HEK293 (cell line): ENCODE measurements around the gene MTERF1.

ENCODE experiments used
- CTCF ChIA-PET: fragments of 350-600 bp; formaldehyde crosslinking; extraction: SDS; loops from one replicate; lab custom pipeline; 2021; ENCODE audit warnings: antibody characterized with exemption; lab: Yijun Ruan, JAX
- POLR2A ChIA-PET: fragments of 300-600 bp; formaldehyde crosslinking; extraction: SDS; loops from one replicate; lab custom pipeline; 2020; ENCODE audit warnings: antibody characterized with exemption, inconsistent platforms; lab: Yijun Ruan, JAX
- H3K27ac ChIP-seq: fragments of 200-500 bp; sonication (Bioruptor generic); 2 replicates; pipeline ENCODE4 v1.5.1; 2014; ENCODE audit warnings: low read depth, low read length, control low read depth, inconsistent platforms; ENCODE audit errors: extremely low read depth
- H3K36me3 ChIP-seq, 2 experiments: fragments of 200-500 bp in 1 of 2; sonication (Bioruptor generic) in 1 of 2; 1 replicate in 1 of 2; 2 replicates in 1 of 2; pipeline ENCODE4 v1.5.1; 2014 to 2017; ENCODE audit warnings: inconsistent platforms in 2 of 2, low read length in 2 of 2; ENCODE audit not compliant: control insufficient read depth in 2 of 2, insufficient read depth in 1 of 2
- H3K4me1 ChIP-seq: fragments of 200-500 bp; sonication (Bioruptor generic); 2 replicates; pipeline ENCODE4 v1.5.1; 2014; ENCODE audit warnings: mild to moderate bottlenecking, low read length, inconsistent platforms; ENCODE audit not compliant: control insufficient read depth, insufficient read depth
- H3K4me3 ChIP-seq: 2 replicates; pipeline ENCODE4 v1.5.1; 2011; ENCODE audit warnings: low read depth, mild to moderate bottlenecking, control low read depth, low read length, moderate library complexity
- H3K9me3 ChIP-seq: fragments of 200-500 bp; sonication (Bioruptor generic); 2 replicates; pipeline ENCODE4 v1.5.1; 2014; ENCODE audit warnings: low read depth, low read length, inconsistent platforms; ENCODE audit not compliant: control insufficient read depth, insufficient read depth
- GLI4 ChIP-seq: fragments of 450-650 bp; formaldehyde crosslinking; IDR thresholded peaks from 2 replicates; pipeline ENCODE4 v1.5.1; 2016; ENCODE audit warnings: missing biosample characterization, missing genetic modification characterization
- GLIS2 ChIP-seq: fragments of 450-650 bp; formaldehyde crosslinking; IDR thresholded peaks from 2 replicates; pipeline ENCODE4 v1.5.1; 2016; ENCODE audit warnings: missing biosample characterization, missing genetic modification characterization
- IKZF3 ChIP-seq: fragments of 450-650 bp; IDR thresholded peaks from 2 replicates; pipeline ENCODE4 v1.5.0; 2018; ENCODE audit warnings: missing biosample characterization, mild to moderate bottlenecking, missing genetic modification characterization, moderate library complexity
- KLF17 ChIP-seq: fragments of 450-650 bp; formaldehyde crosslinking; IDR thresholded peaks from 2 replicates; pipeline ENCODE4 v1.5.1; 2016; ENCODE audit warnings: missing biosample characterization, missing genetic modification characterization
- OSR2 ChIP-seq: fragments of 450-650 bp; formaldehyde crosslinking; IDR thresholded peaks from 2 replicates; pipeline ENCODE4 v1.5.1; 2016; ENCODE audit warnings: missing biosample characterization, missing genetic modification characterization
- PRDM1 ChIP-seq: fragments of 450-650 bp; formaldehyde crosslinking; IDR thresholded peaks from 2 replicates; pipeline ENCODE4; 2016; ENCODE audit warnings: missing biosample characterization, missing genetic modification characterization
- REST ChIP-seq: fragments of 450-650 bp; formaldehyde crosslinking; IDR thresholded peaks from 2 replicates; pipeline ENCODE4 v1.5.1; 2016; ENCODE audit warnings: missing biosample characterization, missing genetic modification characterization
- YY2 ChIP-seq: fragments of 450-650 bp; formaldehyde crosslinking; IDR thresholded peaks from 2 replicates; pipeline ENCODE4 v1.5.1; 2016; ENCODE audit warnings: missing biosample characterization, missing genetic modification characterization
- ZBTB49 ChIP-seq: fragments of 450-650 bp; formaldehyde crosslinking; IDR thresholded peaks from 2 replicates; pipeline ENCODE4 v1.5.1; 2016; ENCODE audit warnings: missing biosample characterization, missing genetic modification characterization, low read depth
- ZFP69B ChIP-seq: fragments of 450-650 bp; formaldehyde crosslinking; IDR thresholded peaks from 2 replicates; pipeline ENCODE4 v1.5.1; 2016; ENCODE audit warnings: missing biosample characterization, missing genetic modification characterization
- ZNF121 ChIP-seq: fragments of 450-650 bp; formaldehyde crosslinking; IDR thresholded peaks from 2 replicates; pipeline ENCODE4 v1.5.1; 2016; ENCODE audit warnings: missing biosample characterization, missing genetic modification characterization
- ZNF174 ChIP-seq: fragments of 450-650 bp; formaldehyde crosslinking; IDR thresholded peaks from 2 replicates; pipeline ENCODE4 v1.5.0; 2017; ENCODE audit warnings: missing biosample characterization, mild to moderate bottlenecking, missing genetic modification characterization
- ZNF280C ChIP-seq: fragments of 450-650 bp; formaldehyde crosslinking; IDR thresholded peaks from 2 replicates; pipeline ENCODE4 v1.5.1; 2016; ENCODE audit warnings: missing biosample characterization, missing genetic modification characterization
- ZNF292 ChIP-seq: fragments of 450-650 bp; formaldehyde crosslinking; IDR thresholded peaks from 2 replicates; pipeline ENCODE4 v1.5.1; 2016; ENCODE audit warnings: low read depth, missing biosample characterization, missing genetic modification characterization, borderline replicate concordance
- ZNF335 ChIP-seq: fragments of 450-650 bp; formaldehyde crosslinking; conservative IDR thresholded peaks from 2 replicates; pipeline ENCODE4 v1.5.1; 2016; ENCODE audit warnings: missing biosample characterization, missing genetic modification characterization
- ZNF37A ChIP-seq: fragments of 450-650 bp; IDR thresholded peaks from 2 replicates; pipeline ENCODE4 v1.5.1; 2018; ENCODE audit warnings: missing biosample characterization, missing genetic modification characterization
- ZNF433 ChIP-seq: fragments of 450-650 bp; formaldehyde crosslinking; IDR thresholded peaks from 2 replicates; pipeline ENCODE4 v1.5.1; 2016; ENCODE audit warnings: missing biosample characterization, missing genetic modification characterization, low read depth
- ZNF501 ChIP-seq: fragments of 450-650 bp; formaldehyde crosslinking; IDR thresholded peaks from 2 replicates; pipeline ENCODE4 v1.5.1; 2016; ENCODE audit warnings: missing biosample characterization, missing genetic modification characterization
- ZNF530 ChIP-seq: fragments of 450-650 bp; formaldehyde crosslinking; IDR thresholded peaks from 2 replicates; pipeline ENCODE4 v1.5.1; 2016; ENCODE audit warnings: low read depth, missing biosample characterization, missing genetic modification characterization
- ZNF558 ChIP-seq: fragments of 450-650 bp; formaldehyde crosslinking; IDR thresholded peaks from 2 replicates; pipeline ENCODE4 v1.5.1; 2016; ENCODE audit warnings: missing biosample characterization, missing genetic modification characterization
- ZNF596 ChIP-seq: fragments of 450-650 bp; IDR thresholded peaks from 2 replicates; pipeline ENCODE4 v1.5.0; 2018; ENCODE audit warnings: missing biosample characterization, mild to moderate bottlenecking, missing genetic modification characterization, moderate library complexity
- ZNF664 ChIP-seq: fragments of 450-650 bp; formaldehyde crosslinking; IDR thresholded peaks from 2 replicates; pipeline ENCODE4 v1.5.1; 2016; ENCODE audit warnings: missing biosample characterization, missing genetic modification characterization
- ZSCAN23 ChIP-seq: fragments of 450-650 bp; formaldehyde crosslinking; IDR thresholded peaks from 2 replicates; pipeline ENCODE4 v1.5.1; 2016; ENCODE audit warnings: missing biosample characterization, missing genetic modification characterization

The MTERF1 gene

GRCh38 chr7:91850455-91850854, 30.0 kb downstream of the MTERF1 start:
- no peak overlapping the region for H3K4me3 ChIP-seq
- POLR2A ChIA-PET = no interaction called here
- H3K4me1 ChIP-seq = no peaks in the 10 kb centered on the region
- CTCF ChIA-PET = interaction anchor here (3.1 kb wide), 1 partner anchor 20 kb away, joined by 14 read pairs; no protein-coding TSS in a partner anchor
- no peaks in the 10 kb centered on the region for H3K9me3 ChIP-seq
- TF ChIP-seq ZNF121 (no peak), PRDM1 (no peak), ZFP69B (tag by site-specific recombination) (no peak), ZNF433 (tag by site-specific recombination) (no peak), REST (no peak), YY2 (no peak), ZNF530 (tag by site-specific recombination) (no peak), ZNF174 (tag by site-specific recombination) (no peak), IKZF3 (tag by site-specific recombination) (no peak), ZNF292 (tag by site-specific recombination) (no peak), GLI4 (no peak), ZNF501 (tag by site-specific recombination) (no peak)
- TF ChIP-seq, all 188 proteins: peak for 0
- no peak overlapping the region for H3K27ac ChIP-seq
- H3K36me3 ChIP-seq = no peaks in the 10 kb centered on the region

GRCh38 chr7:91847876-91848588, 32.5 kb downstream of the MTERF1 start:
- TF ChIP-seq ZNF335 (tag by site-specific recombination) (no peak), KLF17 (tag by site-specific recombination) (no peak), GLIS2 (tag by site-specific recombination) (no peak), ZNF558 (tag by site-specific recombination) (no peak), ZNF664 (tag by site-specific recombination) (no peak)
- H3K4me1 ChIP-seq = no peaks in the 10 kb centered on the region
- H3K9me3 ChIP-seq = no peaks in the 10 kb centered on the region
- no peaks in the 10 kb centered on the region for H3K36me3 ChIP-seq
- no peak overlapping the region for H3K4me3 ChIP-seq
- ChIA-PET POLR2A (interaction anchor here (0.7 kb wide), 1 partner anchor 18 kb away, joined by 3 read pairs; no protein-coding TSS in a partner anchor), CTCF (interaction anchor here (0.6 to 3.1 kb wide), 3 partner anchors 11 to 19 kb away, joined by 3 to 14 read pairs (median 4); no protein-coding TSS in a partner anchor)
- no peak overlapping the region for H3K27ac ChIP-seq

GRCh38 chr7:91847231-91847630, 33.3 kb downstream of the MTERF1 start:
- POLR2A ChIA-PET = no interaction called here
- TF ChIP-seq ZFP69B (tag by site-specific recombination) = no peak
- no peak for TF ChIP-seq ZNF558 (tag by site-specific recombination)
- no peak for TF ChIP-seq ZBTB49
- TF ChIP-seq OSR2 = no peak
- TF ChIP-seq ZNF37A (tag by site-specific recombination) = no peak
- TF ChIP-seq ZSCAN23 (tag by site-specific recombination) = no peak
- TF ChIP-seq ZNF596 (tag by site-specific recombination) = no peak
- no peak for TF ChIP-seq ZNF280C
- TF ChIP-seq, all 188 proteins: peak for 0
- H3K4me1 ChIP-seq = no peaks in the 10 kb centered on the region
- no peaks in the 10 kb centered on the region for H3K9me3 ChIP-seq
- H3K4me3 ChIP-seq = no peak overlapping the region
- no peaks in the 10 kb centered on the region for H3K36me3 ChIP-seq
- H3K27ac ChIP-seq = no peak overlapping the region
- CTCF ChIA-PET = interaction anchor here (0.6 to 3.1 kb wide), 2 partner anchors 17 to 20 kb away, joined by 4 to 14 read pairs; no protein-coding TSS in a partner anchor
